C4-2B (cell line): Measurements from ENCODE around the gene CCT5.

ENCODE experiments used
- CTCF ChIP-seq: fragments of 450-650 bp; conservative IDR thresholded peaks from 2 replicates; pipeline ENCODE4 v1.5.1; 2017; ENCODE audit warnings: mild to moderate bottlenecking
- ZFX ChIP-seq: fragments of 450-650 bp; IDR thresholded peaks from 2 replicates; pipeline ENCODE4 v1.6.1; 2017

- TF ChIP-seq CTCF: no peak
- TF ChIP-seq ZFX: no peak
These were observed 29.2 kb downstream of the CCT5 start for GRCh38 chr5:10279328-10279727.
